ENCODE measurements around the gene ZNF205. TPM values are rescaled to one million over a fixed set of nuclear protein-coding genes. Genes with fewer than 3 reads are reported as not detected.
"Not testable (repeated sequence)": the region's sequence is repeated elsewhere in the genome, so short reads cannot be mapped to it uniquely, and the experiment has no call there.

ZNF205 gene
- total RNA-seq, 4 donors from 2014 or later, result 9.7 to 13.9 (median 11.9) TPM

- Histone ChIP-seq H3K36me3 (no peaks in the 10 kb centered on the region), H3K27me3 (peaks cover 0 to 15% (median 0%) of the 10 kb centered on the region in 4 donors), H3K9me3 (no peaks in the 10 kb centered on the region), H3K4me1 (peaks cover 0 to 6% (median 0%) of the 10 kb centered on the region in 3 donors), H3K4me3 (no peak overlapping the region), H3K27ac (no peak overlapping the region)
- TF ChIP-seq CTCF (IDR thresholded peaks at IDR 0.05) (no peak), POLR2A (IDR thresholded peaks at IDR 0.05) (no peak)
- no peak for DNase-seq
- intact Hi-C loops (cut with DNase I), result no loop called here
- WGBS, 2 donors, result 45 to 74% methylated on average over 14 to 17 of the region's 17 CpGs
Observed at GRCh38 chr16:3080024-3080423, 32.4 kb upstream of the ZNF205 start.

GRCh38 chr16:3081957-3082356 is 30.4 kb upstream of the ZNF205 start:
- intact Hi-C loops (cut with DNase I), result not testable (repeated sequence)

DNA sequence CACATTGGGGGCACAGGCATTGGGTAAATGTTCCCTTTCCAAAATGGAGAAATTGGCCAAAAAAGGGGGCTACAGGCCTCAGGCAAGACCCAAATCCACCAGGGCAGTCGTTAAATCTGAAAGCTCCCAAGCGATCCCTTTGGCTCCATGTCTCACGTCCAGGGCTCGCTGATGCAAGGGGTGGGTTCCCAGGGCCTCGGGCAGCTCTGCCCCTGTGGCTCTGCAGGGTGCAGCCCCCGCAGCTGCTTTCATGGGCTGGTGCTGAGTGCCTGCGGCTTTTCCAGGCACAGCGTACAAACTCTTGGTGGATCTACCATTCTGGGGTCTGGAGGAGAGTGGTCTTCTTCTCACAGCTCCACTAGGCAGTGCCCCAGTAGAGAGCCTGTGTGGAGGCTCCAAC is 29.0 kb upstream of the ZNF205 start:
- DNase-seq; H3K36me3 ChIP-seq; H3K27ac ChIP-seq; H3K9me3 ChIP-seq; intact Hi-C loops (cut with DNase I); H3K4me3 ChIP-seq: not testable (repeated sequence)
- peaks cover 0 to 23% (median 0%) of the 10 kb centered on the region in 3 donors for H3K4me1 ChIP-seq
- WGBS, 2 donors, result 89 to 95% methylated on average over 7 to 8 of the region's 8 CpGs
- peaks cover 0 to 15% (median 0%) of the 10 kb centered on the region in 4 donors for H3K27me3 ChIP-seq

More at GRCh38 chr16:3081957-3082356, 30.4 kb upstream of the ZNF205 start:
- H3K4me3 ChIP-seq, H3K36me3 ChIP-seq, H3K27ac ChIP-seq, H3K4me1 ChIP-seq, H3K9me3 ChIP-seq, DNase-seq: not testable (repeated sequence)
- H3K27me3 ChIP-seq, result peaks cover 0 to 15% (median 0%) of the 10 kb centered on the region in 4 donors
- WGBS, 2 donors, result 84 to 89% methylated on average over 6 to 12 of the region's 13 CpGs

DNA sequence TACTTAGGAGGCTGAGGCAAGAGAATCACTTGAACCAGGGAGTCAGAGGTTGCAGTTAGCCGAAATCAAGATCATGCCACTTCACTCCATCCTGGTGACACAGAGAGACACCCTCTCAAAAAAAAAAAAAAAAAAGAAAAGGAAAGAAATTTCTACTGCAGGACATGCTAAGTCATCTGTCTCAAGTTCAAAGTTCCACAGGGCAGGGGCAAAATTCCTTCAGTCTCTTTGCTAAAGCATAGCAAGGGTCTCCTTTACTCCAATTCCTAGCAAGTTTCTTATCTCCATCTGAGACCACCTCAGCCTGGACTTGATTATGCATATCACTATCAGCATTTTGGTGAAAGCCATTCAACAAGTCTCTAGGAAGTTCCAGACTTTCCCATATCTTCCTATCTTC is 27.9 kb upstream of the ZNF205 start:
- 82 to 88% methylated on average over 1 of the region's 1 CpG for WGBS, 2 donors
- Histone ChIP-seq H3K27ac (no peak overlapping the region), H3K4me3 (no peak overlapping the region), H3K36me3 (no peaks in the 10 kb centered on the region), H3K27me3 (peaks cover 0 to 18% (median 0%) of the 10 kb centered on the region in 4 donors), H3K4me1 (peaks cover 0 to 23% (median 0%) of the 10 kb centered on the region in 3 donors), H3K9me3 (no peaks in the 10 kb centered on the region)
- no peak for DNase-seq
- TF ChIP-seq CTCF (IDR thresholded peaks at IDR 0.05) (no peak), POLR2A (IDR thresholded peaks at IDR 0.05) (no peak)
- intact Hi-C loops (cut with DNase I), result no loop called here

DNA sequence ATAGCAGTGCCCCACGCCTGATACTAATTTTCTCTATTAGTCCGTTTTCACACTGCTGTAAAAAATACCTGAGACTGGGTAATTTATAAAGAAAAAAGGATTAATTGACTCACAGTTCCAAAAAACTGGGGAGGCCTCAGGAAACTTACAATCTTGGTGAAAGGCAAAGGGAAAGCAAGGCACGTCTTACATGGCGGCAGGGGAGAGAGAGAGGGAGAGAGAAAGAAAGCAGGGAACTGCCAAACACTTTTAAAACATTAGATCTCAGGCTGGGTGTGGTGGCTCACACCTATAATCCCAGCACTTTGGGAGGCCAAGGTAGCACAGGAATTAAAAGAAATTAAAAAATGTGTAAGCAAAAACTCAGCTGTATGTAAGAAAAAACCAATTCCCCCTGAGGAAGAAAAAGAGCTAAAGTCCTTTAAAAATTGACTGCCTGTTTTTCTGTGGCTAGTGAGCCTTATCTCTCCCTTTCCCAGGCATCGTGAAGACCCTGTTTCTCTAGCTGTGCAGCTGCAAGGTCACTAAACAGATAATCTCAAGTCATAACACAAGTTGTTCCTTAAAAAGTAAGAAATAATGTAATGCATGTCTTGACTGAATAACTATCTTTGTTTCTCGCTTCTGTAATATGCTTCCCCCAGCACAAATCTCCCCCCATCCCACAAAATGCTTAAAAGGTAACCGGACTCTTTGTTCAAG is 27.3 kb upstream of the ZNF205 start:
- WGBS, 2 donors, result 70 to 73% methylated on average over 6 to 7 of the region's 7 CpGs
- H3K27ac ChIP-seq, result no peak overlapping the region
- H3K4me3 ChIP-seq, result no peak overlapping the region
- no peak for DNase-seq
- peaks cover 0 to 19% (median 0%) of the 10 kb centered on the region in 4 donors for H3K27me3 ChIP-seq
- peaks cover 0 to 23% (median 0%) of the 10 kb centered on the region in 3 donors for H3K4me1 ChIP-seq
- intact Hi-C loops (cut with DNase I), result no loop called here
- TF ChIP-seq POLR2A (IDR thresholded peaks at IDR 0.05), result no peak
- no peak for TF ChIP-seq CTCF (IDR thresholded peaks at IDR 0.05)
- no peaks in the 10 kb centered on the region for H3K9me3 ChIP-seq
- no peaks in the 10 kb centered on the region for H3K36me3 ChIP-seq

DNA sequence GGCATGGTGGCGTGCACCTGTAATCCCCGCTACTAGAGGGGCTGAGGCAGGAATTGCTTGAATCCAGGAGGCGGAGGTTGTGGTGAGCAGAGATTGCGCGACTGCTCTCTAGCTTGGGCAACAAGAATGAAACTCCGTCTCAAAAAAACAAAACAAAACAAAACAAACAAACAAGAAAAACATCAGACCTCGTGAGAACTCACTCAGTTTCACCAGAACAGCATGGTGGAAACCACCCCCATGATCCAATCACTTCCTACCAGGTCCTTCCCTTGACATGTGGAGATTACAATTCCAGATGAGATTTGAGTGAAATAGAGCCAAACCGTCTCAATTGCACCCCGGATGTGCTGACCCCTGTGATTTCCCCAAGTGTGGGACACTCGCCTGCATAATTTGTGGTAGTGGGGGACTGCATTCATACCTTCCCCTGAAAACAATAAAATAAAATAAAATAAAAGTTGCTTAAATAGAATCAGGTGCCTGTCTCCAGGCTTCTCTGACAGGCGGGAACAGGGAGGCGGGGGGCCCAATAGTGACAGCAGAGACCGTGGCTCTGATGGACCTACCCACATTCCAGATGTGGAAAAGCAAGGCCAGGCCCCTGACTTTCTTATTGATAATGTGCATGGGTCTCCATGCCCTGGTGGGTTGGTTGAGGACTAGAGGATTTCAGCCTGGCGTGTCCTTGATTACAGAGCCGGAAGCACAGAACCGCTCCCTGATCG is 26.4 kb upstream of the ZNF205 start:
- Histone ChIP-seq H3K27me3 (peaks cover 0 to 22% (median 0%) of the 10 kb centered on the region in 4 donors), H3K9me3 (no peaks in the 10 kb centered on the region), H3K4me1 (peaks cover 0 to 23% (median 0%) of the 10 kb centered on the region in 3 donors), H3K4me3 (peak overlapping the region; percentile 6 to 48 (median 22)), H3K27ac (peak overlapping the region in 2 of 4 donors; percentile 69 to 84), H3K36me3 (no peaks in the 10 kb centered on the region)
- DNase-seq, result no peak
- WGBS, 2 donors, result 82 to 84% methylated on average over 13 to 15 of the region's 17 CpGs
- intact Hi-C loops (cut with DNase I), result no loop called here
- TF ChIP-seq CTCF (IDR thresholded peaks at IDR 0.05) (no peak), POLR2A (IDR thresholded peaks at IDR 0.05) (no peak)
